GM12872 (cell line): ENCODE results near the gene MACROD2.

ENCODE experiments used
- CTCF ChIP-seq: IDR thresholded peaks from 3 replicates; pipeline ENCODE4 v1.5.1; 2011; ENCODE audit warnings: low read depth, mild to moderate bottlenecking, low read length, moderate library complexity; ENCODE audit not compliant: insufficient read depth

The MACROD2 gene

GRCh38 chr20:15567219-15567618 lies 1571.9 kb downstream of the MACROD2 start:
- no peak for TF ChIP-seq CTCF

- TF ChIP-seq CTCF = no peak
Observed at GRCh38 chr20:15570156-15570555, 1574.8 kb downstream of the MACROD2 start.

GRCh38 chr20:15571056-15571455 lies 1575.7 kb downstream of the MACROD2 start:
- no peak for TF ChIP-seq CTCF

- no peak for TF ChIP-seq CTCF
Observed at GRCh38 chr20:15575255-15575654, 1579.9 kb downstream of the MACROD2 start.

- no peak for TF ChIP-seq CTCF
Observed at GRCh38 chr20:15576411-15576810, 1581.1 kb downstream of the MACROD2 start.

- TF ChIP-seq CTCF = no peak
Observed at GRCh38 chr20:15578113-15578512, 1582.8 kb downstream of the MACROD2 start.

- TF ChIP-seq CTCF = no peak
Observed at GRCh38 chr20:15579688-15580087, 1584.4 kb downstream of the MACROD2 start.
